GM12892 (cell line): ENCODE data around the gene CSNK1G2.

ENCODE experiments used
- POLR2A ChIP-seq: IDR thresholded peaks from 2 replicates; pipeline ENCODE4 v1.6.1; 2011; ENCODE audit warnings: low read depth, low read length, control low read depth
- POLR2AphosphoS5 ChIP-seq: IDR thresholded peaks from 2 replicates; pipeline ENCODE4 v1.6.1; 2011; ENCODE audit warnings: low read depth, low read length, control low read depth

DNA sequence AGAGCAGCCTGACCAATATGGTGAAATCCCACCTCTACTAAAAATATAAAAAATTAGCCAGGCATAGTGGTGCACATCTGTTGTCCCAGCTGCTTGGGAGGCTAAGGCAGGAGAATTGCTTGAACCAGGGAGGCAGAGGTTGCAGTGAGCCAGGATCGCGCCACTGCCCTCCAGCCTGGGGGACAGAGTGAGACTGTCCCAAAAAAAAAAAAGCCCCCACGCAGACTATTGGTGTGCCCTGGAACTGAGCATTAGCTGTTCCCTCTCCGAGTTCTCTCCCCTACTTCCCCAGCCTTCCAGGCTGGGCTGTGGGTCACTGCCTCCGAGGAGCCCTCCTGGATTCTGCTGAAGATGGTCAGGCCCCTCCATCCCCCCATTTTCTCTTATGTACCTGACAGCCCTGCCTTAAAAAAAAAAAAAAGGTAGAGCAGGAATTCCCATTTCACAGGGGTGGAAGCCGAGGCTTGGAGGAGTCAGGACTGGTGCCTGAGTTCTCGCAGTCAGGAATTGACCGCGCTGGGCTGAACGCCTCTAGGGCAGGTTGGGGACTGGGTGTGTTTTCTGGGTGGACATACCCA lies 33.9 kb upstream of the CSNK1G2 start:
- TF ChIP-seq POLR2A (no peak), POLR2AphosphoS5 (no peak)
